ENCODE results near the gene DBNL.

GRCh38 chr7:44096326-44096881 is 51.9 kb downstream of the DBNL start:
- no peak for TF ChIP-seq GATA2 (IDR thresholded peaks at IDR 0.05; ENCODE audit: low read depth, low read length)
- TF ChIP-seq GATA3 (IDR thresholded peaks at IDR 0.05; ENCODE audit: low read depth, low read length) = no peak

Data from SH-SY5Y (cell line).